WTC11 (cell line): Measurements from ENCODE around the gene DPH5. TPM values are rescaled to one million over a fixed set of nuclear protein-coding genes. Genes with fewer than 3 reads are reported as not detected.

Experiments
- ATAC-seq: fragments of 200-7000 bp; cut with Tn5 transposase; 2 replicates; pipeline ENCODE4 v1.10.0; 2021; ENCODE audit warnings: mild to moderate bottlenecking, moderate library complexity
- CTCF ChIA-PET: fragments of 300-600 bp; sonication (Branson Sonifier 250); formaldehyde crosslinking; loops from one replicate; lab custom pipeline; 2021; ENCODE audit warnings: antibody characterized with exemption; lab: Charles Lee
- POLR2A ChIA-PET: fragments of 350-600 bp; sonication (Branson Sonifier 250); formaldehyde crosslinking; loops from one replicate; lab custom pipeline; 2021; ENCODE audit warnings: antibody characterized with exemption; lab: Charles Lee
- DNase-seq: peaks from one replicate; pipeline ENCODE4 v3.0.0; 2021; ENCODE audit warnings: low spot score
- H3K27ac Mint-ChIP-seq: 2 replicates; pipeline ENCODE4 v1.8.0; 2021; ENCODE audit warnings: mixed read lengths
- H3K27me3 Mint-ChIP-seq: 2 replicates; pipeline ENCODE4 v1.8.0; 2021; ENCODE audit warnings: low read depth, mild to moderate bottlenecking, moderate library complexity, mixed read lengths
- H3K36me3 Mint-ChIP-seq: 2 replicates; pipeline ENCODE4 v1.8.0; 2021; ENCODE audit warnings: mixed read lengths
- H3K4me1 Mint-ChIP-seq: 2 replicates; pipeline ENCODE4 v1.8.0; 2022; ENCODE audit warnings: mixed read lengths
- H3K4me3 Mint-ChIP-seq: 2 replicates; pipeline ENCODE4 v1.8.0; 2021; ENCODE audit warnings: mild to moderate bottlenecking, moderate library complexity, mixed read lengths
- H3K9me3 Mint-ChIP-seq: 2 replicates; pipeline ENCODE4 v1.8.0; 2021; ENCODE audit warnings: mixed read lengths
- ATF6 ChIP-seq: sonication (generic); formaldehyde crosslinking; IDR thresholded peaks from 2 replicates; pipeline ENCODE4 v1.8.1; 2023; ENCODE audit warnings: mild to moderate bottlenecking, missing genetic modification reagents
- CBFB ChIP-seq: sonication (generic); formaldehyde crosslinking; IDR thresholded peaks from 2 replicates; pipeline ENCODE4 v1.8.1; 2022; ENCODE audit warnings: mild to moderate bottlenecking, low read depth, missing genetic modification reagents
- CTCF ChIP-seq: fragments of 200-600 bp; IDR thresholded peaks from 2 replicates; pipeline ENCODE4 v1.8.0; 2022; ENCODE audit warnings: antibody characterized with exemption
- E2F1 ChIP-seq: sonication (generic); formaldehyde crosslinking; IDR thresholded peaks from 2 replicates; pipeline ENCODE4 v1.8.0; 2022; ENCODE audit warnings: mild to moderate bottlenecking, missing genetic modification reagents
- E2F4 ChIP-seq: sonication (generic); formaldehyde crosslinking; IDR thresholded peaks from 2 replicates; pipeline ENCODE4 v1.8.1; 2022; ENCODE audit warnings: low read depth, mild to moderate bottlenecking, moderate library complexity, missing genetic modification reagents, borderline replicate concordance
- MXD4 ChIP-seq: fragments of 250-450 bp; sonication (Bioruptor Pico); IDR thresholded peaks from 2 replicates; pipeline ENCODE4 v1.8.0; 2021; ENCODE audit warnings: mild to moderate bottlenecking, moderate library complexity, borderline replicate concordance
- NR2C2 ChIP-seq: sonication (generic); formaldehyde crosslinking; IDR thresholded peaks from 2 replicates; pipeline ENCODE4 v1.8.0; 2022; ENCODE audit warnings: mild to moderate bottlenecking, missing genetic modification reagents
- OVOL2 ChIP-seq: fragments of 250-450 bp; sonication (Bioruptor Pico); IDR thresholded peaks from 2 replicates; pipeline ENCODE4 v1.9.0; 2021; ENCODE audit warnings: mild to moderate bottlenecking, borderline replicate concordance
- PREB ChIP-seq: sonication (generic); formaldehyde crosslinking; IDR thresholded peaks from 2 replicates; pipeline ENCODE4 v1.8.1; 2022; ENCODE audit warnings: mild to moderate bottlenecking, missing genetic modification reagents, moderate library complexity, borderline replicate concordance
- PRRX2 ChIP-seq: fragments of 250-450 bp; sonication (Bioruptor Pico); IDR thresholded peaks from 2 replicates; pipeline ENCODE4 v1.8.0; 2021; ENCODE audit warnings: mild to moderate bottlenecking
- SOX15 ChIP-seq: fragments of 250-450 bp; sonication (Bioruptor Pico); IDR thresholded peaks from 2 replicates; pipeline ENCODE4 v1.9.0; 2021; ENCODE audit warnings: mild to moderate bottlenecking
- STAT6 ChIP-seq: sonication (generic); formaldehyde crosslinking; conservative IDR thresholded peaks from 2 replicates; pipeline ENCODE4 v1.8.1; 2023; ENCODE audit warnings: mild to moderate bottlenecking, low read depth, missing genetic modification reagents, moderate library complexity
- TP53 ChIP-seq: sonication (generic); formaldehyde crosslinking; IDR thresholded peaks from 2 replicates; pipeline ENCODE4 v1.8.1; 2023; ENCODE audit warnings: mild to moderate bottlenecking, missing genetic modification reagents
- ZNF121 ChIP-seq: sonication (generic); formaldehyde crosslinking; IDR thresholded peaks from 2 replicates; pipeline ENCODE4 v1.8.0; 2023; ENCODE audit warnings: missing genetic modification reagents
- ZNF263 ChIP-seq: sonication (generic); formaldehyde crosslinking; IDR thresholded peaks from 2 replicates; pipeline ENCODE4 v1.8.1; 2022; ENCODE audit warnings: low read depth, mild to moderate bottlenecking, moderate library complexity, missing genetic modification reagents
- ZNF396 ChIP-seq: fragments of 250-450 bp; sonication (Bioruptor Pico); IDR thresholded peaks from 2 replicates; pipeline ENCODE4 v1.8.0; 2021; ENCODE audit warnings: mild to moderate bottlenecking, moderate library complexity, borderline replicate concordance
- ZNF423 ChIP-seq: fragments of 250-450 bp; sonication (Bioruptor Pico); IDR thresholded peaks from 2 replicates; pipeline ENCODE4 v2.1.2; 2022; ENCODE audit warnings: mild to moderate bottlenecking, moderate library complexity
- ZNF512 ChIP-seq: sonication (generic); formaldehyde crosslinking; IDR thresholded peaks from 2 replicates; pipeline ENCODE4 v1.8.1; 2022; ENCODE audit warnings: missing genetic modification reagents, borderline replicate concordance
- total RNA-seq: library from RNA; stranded (reverse); gene quantifications from 3 replicates; pipeline ENCODE4 v1.2.3, GENCODE V29; 2021

DPH5 gene
- total RNA-seq, 1 experiment from 2014 or later, result 64.8 TPM

- Mint-ChIP-seq H3K4me1 (peaks cover 33% of the 10 kb centered on the region), H3K27ac (no peak overlapping the region; the same call in 1 of the 2 replicates), H3K9me3 (no peaks in the 10 kb centered on the region), H3K36me3 (peaks cover 21% of the 10 kb centered on the region), H3K27me3 (no peaks in the 10 kb centered on the region), H3K4me3 (no peak overlapping the region)
- ATAC-seq (no peak), DNase-seq (no peak)
- no peak for TF ChIP-seq CTCF
- POLR2A ChIA-PET, result no interaction called here
- CTCF ChIA-PET, result no interaction called here
These were observed 56.3 kb downstream of the DPH5 start for GRCh38 chr1:100969327-100969726.

GRCh38 chr1:100968621-100969020 lies 57.0 kb downstream of the DPH5 start:
- Mint-ChIP-seq H3K36me3 (peaks cover 18% of the 10 kb centered on the region), H3K27ac (no peak overlapping the region), H3K9me3 (no peaks in the 10 kb centered on the region), H3K4me3 (no peak overlapping the region), H3K4me1 (peaks cover 26% of the 10 kb centered on the region), H3K27me3 (no peaks in the 10 kb centered on the region)
- TF ChIP-seq CBFB, result no peak
- no peak for TF ChIP-seq STAT6
- TF ChIP-seq OVOL2 (CRISPR knock-in tag), result no peak
- no peak for TF ChIP-seq PREB (CRISPR knock-in tag)
- no peak for TF ChIP-seq CTCF
- TF ChIP-seq MXD4 (CRISPR knock-in tag), result no peak
- no peak for TF ChIP-seq ZNF423
- TF ChIP-seq PRRX2 (CRISPR knock-in tag), result no peak
- no peak for TF ChIP-seq ZNF121 (CRISPR knock-in tag)
- TF ChIP-seq E2F1 (CRISPR knock-in tag), result no peak
- TF ChIP-seq ZNF263 (CRISPR knock-in tag), result no peak
- TF ChIP-seq ATF6 (CRISPR knock-in tag), result no peak
- TF ChIP-seq E2F4 (CRISPR knock-in tag), result no peak
- TF ChIP-seq NR2C2, result no peak
- TF ChIP-seq ZNF396 (CRISPR knock-in tag), result no peak
- no peak for TF ChIP-seq SOX15
- no peak for TF ChIP-seq ZNF512 (CRISPR knock-in tag)
- no peak for TF ChIP-seq TP53 (CRISPR knock-in tag)
- DNase-seq, result no peak
- ATAC-seq, result no peak
- POLR2A ChIA-PET, result no interaction called here
- CTCF ChIA-PET, result no interaction called here
